Nephron progenitor cell (in vitro differentiated cells): Measurements from ENCODE around the gene ATP2B1.
"Not testable (repeated sequence)": the region's sequence is repeated elsewhere in the genome, so short reads cannot be mapped to it uniquely, and the experiment has no call there.

ENCODE experiments used
- DNase-seq: peaks from one replicate; pipeline ENCODE4 v3.0.0; 2021
- H3K27ac Mint-ChIP-seq: 2 replicates; pipeline ENCODE4 v1.8.0; 2021; ENCODE audit warnings: mild to moderate bottlenecking, moderate library complexity, mixed read lengths
- H3K27me3 Mint-ChIP-seq: 2 replicates; pipeline ENCODE4 v1.8.0; 2021; ENCODE audit warnings: mild to moderate bottlenecking, low read depth, mixed read lengths; ENCODE audit not compliant: poor library complexity
- H3K36me3 Mint-ChIP-seq: 2 replicates; pipeline ENCODE4 v1.8.0; 2021; ENCODE audit warnings: low read depth, mixed read lengths
- H3K4me1 Mint-ChIP-seq: 2 replicates; pipeline ENCODE4 v1.8.0; 2021; ENCODE audit warnings: mixed read lengths
- H3K4me3 Mint-ChIP-seq: 2 replicates; pipeline ENCODE4 v1.8.0; 2021; ENCODE audit warnings: mild to moderate bottlenecking, moderate library complexity, mixed read lengths
- H3K9me3 Mint-ChIP-seq: 2 replicates; pipeline ENCODE4 v1.8.0; 2021; ENCODE audit warnings: mild to moderate bottlenecking, moderate library complexity, mixed read lengths
- CTCF ChIP-seq: fragments of 200-600 bp; sonication (generic); IDR thresholded peaks from 2 replicates; pipeline ENCODE4 v1.5.0; 2021; ENCODE audit warnings: antibody characterized with exemption

Gene ATP2B1

GRCh38 chr12:89708565-89709156 lies at the start of gene ATP2B1:
TSS of gene ATP2B1 (minus strand) at chr12:89708838. CDS start at chr12:89655886, 52,952 bp downstream.
- no peak for TF ChIP-seq CTCF
- H3K27me3 Mint-ChIP-seq, result peaks cover 33% of the 10 kb centered on the region
- peaks cover 49% of the 10 kb centered on the region for H3K4me1 Mint-ChIP-seq
- H3K36me3 Mint-ChIP-seq, result no peaks in the 10 kb centered on the region
- H3K4me3 Mint-ChIP-seq, result peak within 1 kb of the TSS; percentile 96
- H3K27ac Mint-ChIP-seq, result peak within 1 kb of the TSS; percentile 93
- DNase-seq, result peak; percentile 86
- H3K9me3 Mint-ChIP-seq, result peaks cover 5% of the 10 kb centered on the region

GRCh38 chr12:89757987-89758386 lies 49.3 kb upstream of the ATP2B1 start:
- H3K36me3 Mint-ChIP-seq, H3K27ac Mint-ChIP-seq, H3K9me3 Mint-ChIP-seq, H3K27me3 Mint-ChIP-seq, H3K4me3 Mint-ChIP-seq, DNase-seq, H3K4me1 Mint-ChIP-seq: not testable (repeated sequence)

- Mint-ChIP-seq H3K9me3 (peaks cover 3% of the 10 kb centered on the region), H3K27me3 (no peaks in the 10 kb centered on the region), H3K27ac (no peak overlapping the region), H3K36me3 (no peaks in the 10 kb centered on the region), H3K4me1 (no peaks in the 10 kb centered on the region), H3K4me3 (no peak overlapping the region)
- TF ChIP-seq CTCF, result no peak
- DNase-seq, result no peak
Observed at GRCh38 chr12:89756585-89757398, 48.2 kb upstream of the ATP2B1 start.

- Mint-ChIP-seq H3K27me3 (no peaks in the 10 kb centered on the region), H3K9me3 (peaks cover 3% of the 10 kb centered on the region), H3K27ac (no peak overlapping the region), H3K4me3 (no peak overlapping the region), H3K4me1 (no peaks in the 10 kb centered on the region), H3K36me3 (no peaks in the 10 kb centered on the region)
- no peak for TF ChIP-seq CTCF
- no peak for DNase-seq
Observed at GRCh38 chr12:89756194-89756584, 47.6 kb upstream of the ATP2B1 start.

- no peak overlapping the region for H3K27ac Mint-ChIP-seq
- TF ChIP-seq CTCF, result no peak
Observed at GRCh38 chr12:89753997-89754396, 45.4 kb upstream of the ATP2B1 start.

GRCh38 chr12:89752341-89752740 lies 43.7 kb upstream of the ATP2B1 start:
- Mint-ChIP-seq H3K9me3 (peaks cover 3% of the 10 kb centered on the region), H3K27ac (no peak overlapping the region), H3K27me3 (no peaks in the 10 kb centered on the region), H3K4me3 (no peak overlapping the region), H3K36me3 (no peaks in the 10 kb centered on the region), H3K4me1 (no peaks in the 10 kb centered on the region)
- DNase-seq, result no peak
- TF ChIP-seq CTCF, result no peak

More at GRCh38 chr12:89753997-89754396, 45.4 kb upstream of the ATP2B1 start:
- Mint-ChIP-seq H3K4me1 (no peaks in the 10 kb centered on the region), H3K27me3 (no peaks in the 10 kb centered on the region), H3K4me3 (no peak overlapping the region), H3K9me3 (peaks cover 3% of the 10 kb centered on the region), H3K36me3 (no peaks in the 10 kb centered on the region)
- DNase-seq, result no peak
